Thoracic aorta (tissue), 2 donors: ENCODE data around the gene CYP1A1. TPM values are rescaled to one million over a fixed set of nuclear protein-coding genes. Genes with fewer than 3 reads are reported as not detected.

ENCODE experiments used
- ATAC-seq: fragments of 150-250 bp; one replicate; pipeline ENCODE4 v1.8.0; 2017; ENCODE audit warnings: low read depth; ENCODE audit not compliant: insufficient number of reproducible peaks, low FRiP score
- DNase-seq: peaks from one replicate; pipeline ENCODE4 v3.0.0-alpha.2; 2020; ENCODE audit warnings: low spot score
- H3K27ac ChIP-seq, 2 donors: fragments of 200-600 bp; sonication (generic); 1 replicate in 1 of 2; 2 replicates in 1 of 2; pipeline ENCODE4 v1.5.1; 2016; ENCODE audit warnings: mild to moderate bottlenecking in 2 of 2, moderate library complexity in 2 of 2
- H3K27me3 ChIP-seq: fragments of 200-600 bp; sonication (generic); replicated peaks from 2 replicates; pipeline ENCODE4 v1.6.0; 2016; ENCODE audit warnings: mild to moderate bottlenecking; ENCODE audit not compliant: insufficient read depth
- H3K36me3 ChIP-seq: fragments of 200-600 bp; sonication (generic); one replicate; pipeline ENCODE4 v1.5.1; 2016
- H3K4me1 ChIP-seq, 2 donors: fragments of 200-600 bp; sonication (generic); 1 replicate in 1 of 2; 2 replicates in 1 of 2; pipeline versions ENCODE4 v1.5.1 to v1.6.0; 2016; ENCODE audit warnings: low read depth in 2 of 2, mild to moderate bottlenecking in 1 of 2; ENCODE audit not compliant: control insufficient read depth in 1 of 2
- H3K4me3 ChIP-seq: fragments of 200-600 bp; sonication (generic); 2 replicates; pipeline ENCODE4 v1.5.1; 2016; ENCODE audit warnings: mild to moderate bottlenecking
- H3K9me3 ChIP-seq: fragments of 200-600 bp; sonication (generic); 2 replicates; pipeline ENCODE4 v1.5.1; 2016
- total RNA-seq, 2 donors: library from RNA; depleted of rRNA; stranded (reverse); fragments of >200 nt; gene quantifications; one replicate each; pipeline versions ENCODE4 v1.1.0 to v1.2.3, GENCODE V29; 2016
- TF ChIP-seq, protein P1 (sequence below): fragments of 200-600 bp; sonication (generic); IDR thresholded peaks from one replicate; pipeline ENCODE4 v1.5.1; 2019; ENCODE audit warnings: antibody characterized with exemption

Gene CYP1A1
- total RNA-seq, 2 donors from 2014 or later = 0.54 TPM; not detected in 1

DNA sequence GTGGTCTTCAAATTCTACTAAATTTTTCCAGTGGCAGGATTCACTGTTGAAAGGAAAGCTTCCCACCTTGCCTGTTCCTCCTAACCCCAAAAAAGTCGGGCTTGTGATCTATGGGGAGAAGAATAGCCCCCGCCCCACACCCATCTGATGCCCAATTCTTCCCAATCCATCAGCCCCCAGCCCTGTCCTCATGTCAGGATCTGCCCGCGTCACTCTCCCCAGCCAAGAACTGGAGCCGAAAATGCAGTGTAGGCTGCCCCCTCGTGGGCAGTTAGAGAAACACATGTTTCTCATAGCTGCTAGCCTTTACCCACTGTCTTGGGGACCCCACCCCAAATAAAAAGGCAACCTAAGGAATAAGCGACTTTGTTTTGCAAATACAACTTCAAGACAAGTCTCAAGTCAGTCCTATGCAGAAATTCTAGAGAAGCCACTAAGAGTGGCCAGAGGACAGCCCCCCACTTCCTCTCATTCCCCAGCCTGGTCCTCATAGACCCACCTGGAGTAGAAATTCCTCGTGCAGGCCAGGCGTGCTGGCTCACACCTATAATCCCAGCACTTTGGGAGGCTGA, 43.5 kb upstream of the CYP1A1 start:
- DNase-seq (no peak), ATAC-seq (no peak)
- H3K36me3 ChIP-seq = no peaks in the 10 kb centered on the region
- peaks cover 0 to 10% of the 10 kb centered on the region in 2 donors for H3K4me1 ChIP-seq
- no peaks in the 10 kb centered on the region for H3K27me3 ChIP-seq
- H3K9me3 ChIP-seq = no peaks in the 10 kb centered on the region
- TF ChIP-seq, protein P1, sequence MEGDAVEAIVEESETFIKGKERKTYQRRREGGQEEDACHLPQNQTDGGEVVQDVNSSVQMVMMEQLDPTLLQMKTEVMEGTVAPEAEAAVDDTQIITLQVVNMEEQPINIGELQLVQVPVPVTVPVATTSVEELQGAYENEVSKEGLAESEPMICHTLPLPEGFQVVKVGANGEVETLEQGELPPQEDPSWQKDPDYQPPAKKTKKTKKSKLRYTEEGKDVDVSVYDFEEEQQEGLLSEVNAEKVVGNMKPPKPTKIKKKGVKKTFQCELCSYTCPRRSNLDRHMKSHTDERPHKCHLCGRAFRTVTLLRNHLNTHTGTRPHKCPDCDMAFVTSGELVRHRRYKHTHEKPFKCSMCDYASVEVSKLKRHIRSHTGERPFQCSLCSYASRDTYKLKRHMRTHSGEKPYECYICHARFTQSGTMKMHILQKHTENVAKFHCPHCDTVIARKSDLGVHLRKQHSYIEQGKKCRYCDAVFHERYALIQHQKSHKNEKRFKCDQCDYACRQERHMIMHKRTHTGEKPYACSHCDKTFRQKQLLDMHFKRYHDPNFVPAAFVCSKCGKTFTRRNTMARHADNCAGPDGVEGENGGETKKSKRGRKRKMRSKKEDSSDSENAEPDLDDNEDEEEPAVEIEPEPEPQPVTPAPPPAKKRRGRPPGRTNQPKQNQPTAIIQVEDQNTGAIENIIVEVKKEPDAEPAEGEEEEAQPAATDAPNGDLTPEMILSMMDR = peak; percentile 87
- peak overlapping the region; percentile 32 for H3K4me3 ChIP-seq
- no peak overlapping the region for H3K27ac ChIP-seq

DNA sequence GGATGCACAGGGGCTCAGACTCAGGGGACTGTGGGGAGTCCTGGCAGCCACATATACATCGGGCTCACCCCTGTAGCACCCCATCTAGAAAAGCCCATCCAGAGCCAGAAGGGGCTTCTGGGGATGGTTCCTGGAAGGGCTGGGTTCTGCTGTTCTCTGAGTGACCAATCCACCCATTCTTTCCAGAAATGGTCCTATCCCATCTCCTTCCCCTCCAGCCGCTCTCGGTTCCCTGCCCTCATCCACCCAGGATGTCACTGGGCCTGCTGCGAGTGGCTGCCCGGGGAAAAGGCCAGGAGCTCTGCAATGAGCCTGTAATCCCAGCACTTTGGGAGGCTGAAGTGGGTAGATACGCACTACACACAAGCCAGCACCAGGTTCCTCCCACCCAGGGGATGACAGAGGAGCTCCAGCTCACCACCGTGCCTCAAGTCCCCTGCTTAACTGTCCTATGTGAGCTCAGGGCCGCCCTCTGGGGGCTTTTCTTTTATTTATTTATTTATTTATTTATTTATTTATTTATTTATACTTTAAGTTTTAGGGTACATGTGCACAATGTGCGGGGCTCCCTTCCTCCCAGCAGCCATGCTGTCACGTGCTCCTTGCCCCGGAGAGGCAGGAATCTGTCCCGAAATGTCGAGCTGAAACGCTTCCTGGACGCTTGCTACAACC, 42.9 kb upstream of the CYP1A1 start:
- no peaks in the 10 kb centered on the region for H3K9me3 ChIP-seq
- H3K4me3 ChIP-seq = peak overlapping the region; percentile 32
- ATAC-seq (no peak), DNase-seq (no peak)
- peaks cover 0 to 10% of the 10 kb centered on the region in 2 donors for H3K4me1 ChIP-seq
- H3K27me3 ChIP-seq = no peaks in the 10 kb centered on the region
- H3K27ac ChIP-seq = no peak overlapping the region
- no peaks in the 10 kb centered on the region for H3K36me3 ChIP-seq
- TF ChIP-seq, protein P1 = no peak

DNA sequence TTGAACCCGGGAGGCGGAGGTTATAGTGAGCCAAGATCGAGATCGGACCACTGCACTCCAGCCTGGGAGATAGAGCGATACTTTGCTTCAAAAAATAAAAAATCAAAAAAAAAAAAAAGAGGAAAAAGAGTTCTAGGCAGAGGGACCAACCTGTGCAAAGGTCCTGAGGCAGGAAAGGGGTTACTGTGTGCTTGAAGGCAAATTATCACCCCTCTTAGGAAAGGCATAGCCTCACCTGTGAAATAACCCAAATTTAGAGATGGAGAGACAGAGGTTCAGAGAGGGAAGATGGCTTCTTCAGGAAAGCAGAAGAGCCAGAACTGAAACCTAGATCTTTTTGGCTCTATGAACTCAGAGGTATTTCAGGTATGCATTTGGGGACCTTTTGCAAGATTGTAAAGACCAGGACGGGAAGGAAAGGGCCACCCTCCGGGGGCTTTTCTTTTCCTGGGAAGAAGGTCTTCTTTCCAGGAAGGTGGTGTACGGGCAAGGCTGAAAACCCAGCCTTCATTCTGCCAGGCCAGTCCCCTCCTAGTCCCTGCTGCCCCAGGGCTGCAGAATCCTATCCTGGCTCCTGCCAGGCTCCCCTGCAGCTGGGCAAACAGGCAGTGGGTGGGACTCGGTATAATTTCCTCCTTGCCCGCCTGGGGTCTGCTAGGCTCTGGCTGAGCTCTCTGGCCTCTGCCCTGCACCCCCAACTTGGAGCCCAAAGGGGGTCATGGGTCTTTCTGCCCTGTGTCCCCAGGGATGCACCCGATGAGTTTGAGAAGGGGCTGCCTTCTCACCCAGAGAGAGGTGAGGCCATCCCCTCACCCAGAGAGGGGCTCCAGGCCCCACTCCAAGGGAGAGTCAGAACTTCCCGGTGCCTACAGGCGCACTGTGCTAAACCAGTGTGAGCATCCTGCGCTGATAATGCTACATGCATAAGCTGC, 42.1 kb upstream of the CYP1A1 start:
- H3K9me3 ChIP-seq = no peaks in the 10 kb centered on the region
- ATAC-seq (no peak), DNase-seq (no peak)
- TF ChIP-seq, protein P1 = no peak
- H3K27me3 ChIP-seq = no peaks in the 10 kb centered on the region
- no peak overlapping the region for H3K4me3 ChIP-seq
- no peak overlapping the region for H3K27ac ChIP-seq
- H3K36me3 ChIP-seq = no peaks in the 10 kb centered on the region
- H3K4me1 ChIP-seq = peaks cover 0 to 10% of the 10 kb centered on the region in 2 donors

DNA sequence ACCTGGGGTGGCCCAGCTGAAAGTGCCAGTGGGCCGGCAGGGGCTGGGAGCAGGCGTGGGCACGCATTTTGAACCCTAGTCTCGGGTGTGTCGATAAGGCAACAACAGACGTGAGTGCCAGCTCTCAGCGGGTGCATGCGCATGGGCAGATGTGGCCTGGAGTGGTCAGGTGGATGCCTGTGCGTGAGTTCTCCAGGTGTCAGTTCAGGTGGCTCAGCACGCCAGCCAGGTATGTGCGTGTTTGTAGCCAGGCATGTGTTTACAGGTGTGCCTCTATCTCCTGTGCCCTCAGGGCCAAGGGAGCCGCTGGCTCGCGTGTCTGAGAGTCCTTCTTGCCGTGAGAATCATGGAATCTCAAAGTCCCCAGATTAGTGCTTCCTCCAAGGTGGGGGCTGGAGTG, 38.1 kb upstream of the CYP1A1 start:
- no peaks in the 10 kb centered on the region for H3K36me3 ChIP-seq
- no peak for ATAC-seq
- no peak overlapping the region for H3K4me3 ChIP-seq
- no peak overlapping the region for H3K27ac ChIP-seq
- TF ChIP-seq, protein P1 = no peak
- H3K27me3 ChIP-seq = no peaks in the 10 kb centered on the region
- H3K9me3 ChIP-seq = no peaks in the 10 kb centered on the region
- no peaks in the 10 kb centered on the region for H3K4me1 ChIP-seq
- no peak for DNase-seq

DNA sequence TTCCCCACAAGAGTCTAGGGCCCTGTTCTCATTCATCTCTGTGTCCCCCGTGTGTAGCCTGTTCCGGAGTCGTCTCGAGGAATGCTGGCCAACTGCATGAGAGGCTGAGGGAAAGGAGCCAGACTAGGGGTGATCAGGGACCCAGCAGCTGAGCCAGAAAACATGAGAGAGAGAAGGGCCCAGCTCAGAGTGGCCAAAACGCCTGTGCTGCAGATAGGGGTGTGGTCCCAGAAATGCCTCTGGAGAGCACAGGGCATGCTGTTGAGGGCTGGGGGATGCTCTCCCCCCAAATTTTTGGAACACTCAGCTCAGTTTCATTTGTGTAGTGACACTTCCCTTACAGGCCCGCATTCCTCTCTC, 37.4 kb upstream of the CYP1A1 start:
- TF ChIP-seq, protein P1 = no peak
- DNase-seq = no peak
- H3K4me1 ChIP-seq = no peaks in the 10 kb centered on the region
- H3K36me3 ChIP-seq = no peaks in the 10 kb centered on the region
- no peaks in the 10 kb centered on the region for H3K27me3 ChIP-seq
- ATAC-seq = no peak
- H3K9me3 ChIP-seq = no peaks in the 10 kb centered on the region
- no peak overlapping the region for H3K27ac ChIP-seq
- H3K4me3 ChIP-seq = no peak overlapping the region
